H1 (cell line): ENCODE results near the gene BTBD7. TPM values are rescaled to one million over a fixed set of nuclear protein-coding genes. Genes with fewer than 3 reads are reported as not detected.
A peak's percentile ranks its signal among the peaks of the same experiment; 100 is the strongest.

Experiments used
- ASH2L ChIP-seq: fragments of 200-600, 300-600 bp; sonication (generic); IDR thresholded peaks from one replicate; pipeline ENCODE4 v1.7.1; 2017; ENCODE audit warnings: low read length
- CBX5 ChIP-seq: fragments of 300-800, 300-1000 bp; sonication (generic); IDR thresholded peaks from 2 replicates; pipeline ENCODE4 v1.7.1; 2016; ENCODE audit warnings: antibody characterized with exemption, low read length, low read depth
- CHD1 ChIP-seq: IDR thresholded peaks from 2 replicates; pipeline ENCODE4 v1.6.1; 2012; ENCODE audit warnings: low read depth, low read length, improper control_type of control experiment
- CREB1 ChIP-seq: IDR thresholded peaks from 2 replicates; pipeline ENCODE4 v1.6.1; 2012; ENCODE audit warnings: inconsistent platforms
- EGR1 ChIP-seq: IDR thresholded peaks from 2 replicates; pipeline ENCODE4 v1.6.1; 2011; ENCODE audit warnings: low read depth, low read length, borderline replicate concordance
- EZH2 ChIP-seq: fragments of 200-600 bp; sonication (generic); IDR thresholded peaks from 2 replicates; pipeline ENCODE4 v1.7.1; 2012; ENCODE audit warnings: low read depth, mild to moderate bottlenecking, moderate library complexity, low read length, inconsistent platforms; ENCODE audit not compliant: severe bottlenecking
- GABPA ChIP-seq: IDR thresholded peaks from 2 replicates; pipeline ENCODE4 v1.6.1; 2011; ENCODE audit warnings: mild to moderate bottlenecking, low read length, moderate library complexity, borderline replicate concordance; ENCODE audit not compliant: insufficient read depth
- HDAC6 ChIP-seq: IDR thresholded peaks from one replicate; pipeline ENCODE4 v1.7.1; 2012; ENCODE audit warnings: low read depth, mild to moderate bottlenecking, inconsistent platforms, low read length, moderate library complexity
- JUN ChIP-seq: IDR thresholded peaks from 2 replicates; pipeline ENCODE4 v1.6.1; 2011; ENCODE audit warnings: low read depth, mild to moderate bottlenecking, improper control_type of control experiment, low read length
- NANOG ChIP-seq: IDR thresholded peaks from 2 replicates; pipeline ENCODE4 v1.6.1; 2011; ENCODE audit warnings: low read length, low read depth, mild to moderate bottlenecking, inconsistent platforms; ENCODE audit not compliant: insufficient read depth, poor library complexity, severe bottlenecking
- PHF8 ChIP-seq: fragments of 200-600 bp; sonication (generic); conservative IDR thresholded peaks from 2 replicates; pipeline ENCODE4 v1.7.1; 2012; ENCODE audit warnings: low read depth, mild to moderate bottlenecking, inconsistent platforms, low read length, moderate library complexity
- POLR2A ChIP-seq, 2 experiments: IDR thresholded peaks; 1 replicate in 1 of 2; 2 replicates in 1 of 2; pipeline ENCODE4 v1.6.1; 2011; ENCODE audit warnings: low read depth in 2 of 2, low read length in 2 of 2, mild to moderate bottlenecking in 2 of 2; ENCODE audit errors: control extremely low read depth in 1 of 2
- POLR2AphosphoS5 ChIP-seq: IDR thresholded peaks from 2 replicates; pipeline ENCODE4 v1.6.1; 2011; ENCODE audit warnings: low read depth, low read length
- RBBP5 ChIP-seq: IDR thresholded peaks from 2 replicates; pipeline ENCODE4 v1.7.1; 2012; ENCODE audit warnings: low read depth, mild to moderate bottlenecking, inconsistent platforms, low read length, moderate library complexity, borderline replicate concordance
- SAP30 ChIP-seq: fragments of 300-600 bp; sonication (generic); IDR thresholded peaks from 2 replicates; pipeline ENCODE4 v1.7.1; 2012; ENCODE audit warnings: low read length, moderate library complexity, mild to moderate bottlenecking, inconsistent platforms; ENCODE audit not compliant: insufficient read depth, insufficient replicate concordance
- SIN3A ChIP-seq, 2 experiments: IDR thresholded peaks in 1 of 2; conservative IDR thresholded peaks in 1 of 2; 2 replicates each; pipeline ENCODE4 v1.6.1; 2011 to 2012; ENCODE audit warnings: low read length in 2 of 2, improper control_type of control experiment in 1 of 2, low read depth in 1 of 2, mild to moderate bottlenecking in 1 of 2
- SIX5 ChIP-seq: IDR thresholded peaks from 2 replicates; pipeline ENCODE4 v1.6.1; 2011; ENCODE audit warnings: mild to moderate bottlenecking, low read depth, low read length
- TAF1 ChIP-seq: IDR thresholded peaks from 2 replicates; pipeline ENCODE4 v1.6.1; 2011; ENCODE audit warnings: mild to moderate bottlenecking, low read depth, low read length
- TAF7 ChIP-seq: optimal IDR thresholded peaks from 2 replicates; pipeline ENCODE3; 2011; ENCODE audit warnings: low read depth, mild to moderate bottlenecking, inconsistent platforms, low read length, moderate library complexity, borderline replicate concordance
- TBP ChIP-seq: IDR thresholded peaks from 2 replicates; pipeline ENCODE4 v1.6.1; 2011; ENCODE audit warnings: low read depth, low read length, improper control_type of control experiment
- polyA plus RNA-seq, 7 experiments: library from polyadenylated mRNA; depleted of rRNA in 3 of 7; stranded (reverse) in 5 of 7; unstranded in 2 of 7; fragments of >200 nt in 5 of 7; fragments of 200-250 nt in 2 of 7; gene quantifications; 1 replicate in 5 of 7; 2 replicates in 1 of 7; 4 replicates in 1 of 7; pipeline versions ENCODE4 v1.2.1 to v1.2.3, GENCODE V29; 2011 to 2013; ENCODE audit warnings: missing spikeins in 2 of 7, mixed read lengths in 2 of 7
- total RNA-seq: library from RNA; stranded (reverse); fragmentation: NEBNext Ultra II Directional; extraction: Animal tissue kit (Norgen Biotek cat#: 25700); gene quantifications from 2 replicates; pipeline ENCODE4 v1.2.1, GENCODE V29; 2021
- TF ChIP-seq, protein P1 (sequence below): IDR thresholded peaks from 2 replicates; pipeline ENCODE4 v1.6.1; 2012; ENCODE audit warnings: inconsistent platforms
- TF ChIP-seq, protein P2 (sequence below), 3 experiments: IDR thresholded peaks; 1 replicate in 2 of 3; 2 replicates in 1 of 3; pipeline versions ENCODE4 v1.5.1 to v1.6.1; 2011; ENCODE audit warnings: low read length in 3 of 3, mild to moderate bottlenecking in 3 of 3, inconsistent platforms in 2 of 3, low read depth in 1 of 3, moderate library complexity in 1 of 3; ENCODE audit not compliant: insufficient read depth in 1 of 3; ENCODE audit errors: control extremely low read depth in 1 of 3

BTBD7 gene
- total and polyA plus RNA-seq, 2 of the 8 experiments (the other 6 are each of a cell fraction or from before 2014, with no cell fraction given) = 12.1 to 46.1 TPM

DNA sequence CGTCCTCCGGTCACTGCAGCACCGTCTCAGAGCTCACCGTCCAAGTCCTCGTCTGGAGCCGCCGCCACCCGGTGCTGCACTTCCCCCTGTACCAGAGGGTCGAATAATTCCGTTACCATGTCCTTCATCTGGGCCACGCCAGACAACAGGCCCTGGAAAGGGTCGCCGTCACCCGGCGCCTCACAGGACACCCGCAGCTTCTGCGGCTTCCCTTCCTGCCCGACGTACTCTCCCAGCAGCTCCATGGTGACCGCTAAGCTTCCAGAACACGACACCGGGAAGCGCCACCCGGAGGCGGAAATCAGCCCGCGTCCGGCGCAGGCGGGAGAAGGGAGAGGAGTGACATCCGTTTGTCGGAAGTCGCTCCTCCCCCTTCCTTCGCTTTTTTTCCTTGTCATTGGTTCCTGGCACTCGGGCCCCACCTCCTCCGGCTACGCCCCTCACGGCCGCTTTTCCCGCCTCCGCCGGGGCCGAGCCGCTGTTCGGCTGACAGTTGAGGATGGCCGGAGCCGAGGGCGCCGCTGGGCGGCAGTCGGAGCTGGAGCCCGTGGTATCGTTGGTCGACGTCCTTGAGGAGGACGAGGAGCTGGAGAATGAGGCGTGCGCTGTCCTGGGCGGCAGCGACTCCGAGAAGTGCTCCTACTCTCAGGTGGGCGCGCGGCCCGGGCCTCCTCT is 125.9 kb downstream of the BTBD7 start, which contains the start of the genes GON7 and UBR7 (continued):
- TF ChIP-seq GABPA (peak; percentile 71; the same call in 1 of the 2 replicates), CBX5 (no peak), SAP30 (peak; percentile 88), CHD1 (no peak), CREB1 (peak; percentile 94), NANOG (no peak), TBP (0 out of 2 replicates have a peak, but pooled peaks have one; percentile 28), RBBP5 (peak; percentile 62), TAF7 (peak; percentile 58), PHF8 (peak; percentile 56; the same call in 1 of the 2 replicates), TAF1 (peak; percentile 73), EGR1 (peak; percentile 73), SIN3A (conservative IDR thresholded peaks at IDR 0.05 in 1 of 2, IDR thresholded peaks at IDR 0.05 in 1 of 2; ENCODE audit: low read depth in 1 of 2, low read length in 2 of 2) (peak; percentile 34 to 92; a peak in 2 of 4 replicates), HDAC6 (no peak), ASH2L (peak; percentile 76), POLR2A (IDR thresholded peaks at IDR 0.05; ENCODE audit: control extremely low read depth in 1 of 2, low read depth in 2 of 2, low read length in 2 of 2) (peak; percentile 52 to 75), POLR2AphosphoS5 (peak; percentile 59), JUN (no peak), EZH2 (peak; percentile 21), SIX5 (peak; percentile 7; the same call in 1 of the 2 replicates)
- TF ChIP-seq, protein P1, sequence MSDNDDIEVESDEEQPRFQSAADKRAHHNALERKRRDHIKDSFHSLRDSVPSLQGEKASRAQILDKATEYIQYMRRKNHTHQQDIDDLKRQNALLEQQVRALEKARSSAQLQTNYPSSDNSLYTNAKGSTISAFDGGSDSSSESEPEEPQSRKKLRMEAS = peak; percentile 72
- TF ChIP-seq, protein P2, sequence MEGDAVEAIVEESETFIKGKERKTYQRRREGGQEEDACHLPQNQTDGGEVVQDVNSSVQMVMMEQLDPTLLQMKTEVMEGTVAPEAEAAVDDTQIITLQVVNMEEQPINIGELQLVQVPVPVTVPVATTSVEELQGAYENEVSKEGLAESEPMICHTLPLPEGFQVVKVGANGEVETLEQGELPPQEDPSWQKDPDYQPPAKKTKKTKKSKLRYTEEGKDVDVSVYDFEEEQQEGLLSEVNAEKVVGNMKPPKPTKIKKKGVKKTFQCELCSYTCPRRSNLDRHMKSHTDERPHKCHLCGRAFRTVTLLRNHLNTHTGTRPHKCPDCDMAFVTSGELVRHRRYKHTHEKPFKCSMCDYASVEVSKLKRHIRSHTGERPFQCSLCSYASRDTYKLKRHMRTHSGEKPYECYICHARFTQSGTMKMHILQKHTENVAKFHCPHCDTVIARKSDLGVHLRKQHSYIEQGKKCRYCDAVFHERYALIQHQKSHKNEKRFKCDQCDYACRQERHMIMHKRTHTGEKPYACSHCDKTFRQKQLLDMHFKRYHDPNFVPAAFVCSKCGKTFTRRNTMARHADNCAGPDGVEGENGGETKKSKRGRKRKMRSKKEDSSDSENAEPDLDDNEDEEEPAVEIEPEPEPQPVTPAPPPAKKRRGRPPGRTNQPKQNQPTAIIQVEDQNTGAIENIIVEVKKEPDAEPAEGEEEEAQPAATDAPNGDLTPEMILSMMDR (IDR thresholded peaks at IDR 0.05; ENCODE audit: control extremely low read depth in 1 of 3, insufficient read depth in 1 of 3, low read depth in 1 of 3, low read length in 3 of 3) = peak; percentile 19 to 33 (median 29); a peak in 3 of 4 replicates
- TF ChIP-seq, all 59 proteins: peak for 22
